IPS-20b (cell line): ENCODE results near the gene MED8.

Experiments
- H3K27ac ChIP-seq: one replicate; pipeline ENCODE4 v1.5.1; 2013; ENCODE audit warnings: low read length
- H3K27me3 ChIP-seq: 2 replicates; pipeline ENCODE4 v1.6.1; 2013; ENCODE audit warnings: mild to moderate bottlenecking, low read length, inconsistent platforms; ENCODE audit not compliant: insufficient read depth
- H3K36me3 ChIP-seq: 2 replicates; pipeline ENCODE4 v1.6.1; 2013; ENCODE audit warnings: low read depth, mild to moderate bottlenecking, inconsistent platforms, low read length, moderate library complexity; ENCODE audit not compliant: insufficient read depth
- H3K4me1 ChIP-seq: 2 replicates; pipeline ENCODE4 v1.6.1; 2013; ENCODE audit warnings: mild to moderate bottlenecking, control low read depth, inconsistent platforms, low read length, moderate library complexity; ENCODE audit not compliant: insufficient read depth
- H3K4me3 ChIP-seq: 2 replicates; pipeline ENCODE4 v1.5.1; 2013; ENCODE audit warnings: mild to moderate bottlenecking, low read length, inconsistent platforms
- H3K9ac ChIP-seq: 2 replicates; pipeline ENCODE4 v1.6.1; 2013; ENCODE audit warnings: low read depth, mild to moderate bottlenecking, inconsistent platforms, low read length, moderate library complexity
- H3K9me3 ChIP-seq: 2 replicates; pipeline ENCODE4 v1.6.1; 2013; ENCODE audit warnings: mild to moderate bottlenecking, low read depth, low read length, inconsistent platforms; ENCODE audit not compliant: insufficient read depth

MED8 gene

DNA sequence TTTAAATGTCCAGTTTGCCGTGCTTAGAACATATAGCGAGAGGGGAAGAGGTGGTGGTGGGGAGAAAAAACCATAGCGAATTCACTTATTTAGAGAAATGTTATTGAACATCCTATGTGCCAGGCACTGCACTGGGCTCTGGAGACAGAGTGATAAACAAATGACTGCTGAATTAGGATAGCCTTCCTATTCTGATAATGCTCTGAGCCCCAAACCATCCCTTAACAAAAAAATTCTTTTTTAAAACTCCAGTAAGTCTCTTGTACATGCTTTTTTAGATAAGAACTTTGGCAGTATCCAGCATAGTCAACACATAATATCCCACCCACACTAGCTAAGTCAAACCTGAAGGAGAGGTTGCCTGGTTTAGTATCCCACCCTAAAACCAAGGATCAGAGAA lies 8.6 kb upstream of the MED8 start:
- H3K27ac ChIP-seq = no peak overlapping the region
- no peaks in the 10 kb centered on the region for H3K4me1 ChIP-seq
- H3K9ac ChIP-seq = no peak overlapping the region
- no peaks in the 10 kb centered on the region for H3K27me3 ChIP-seq
- H3K9me3 ChIP-seq = no peaks in the 10 kb centered on the region
- no peak overlapping the region for H3K4me3 ChIP-seq
- no peaks in the 10 kb centered on the region for H3K36me3 ChIP-seq

- H3K4me3 ChIP-seq = no peak overlapping the region
- H3K27ac ChIP-seq = no peak overlapping the region
- no peaks in the 10 kb centered on the region for H3K9me3 ChIP-seq
- H3K36me3 ChIP-seq = no peaks in the 10 kb centered on the region
- H3K27me3 ChIP-seq = no peaks in the 10 kb centered on the region
- H3K9ac ChIP-seq = no peak overlapping the region
- no peaks in the 10 kb centered on the region for H3K4me1 ChIP-seq
Observed at GRCh38 chr1:43396059-43396458, 6.5 kb upstream of the MED8 start.

DNA sequence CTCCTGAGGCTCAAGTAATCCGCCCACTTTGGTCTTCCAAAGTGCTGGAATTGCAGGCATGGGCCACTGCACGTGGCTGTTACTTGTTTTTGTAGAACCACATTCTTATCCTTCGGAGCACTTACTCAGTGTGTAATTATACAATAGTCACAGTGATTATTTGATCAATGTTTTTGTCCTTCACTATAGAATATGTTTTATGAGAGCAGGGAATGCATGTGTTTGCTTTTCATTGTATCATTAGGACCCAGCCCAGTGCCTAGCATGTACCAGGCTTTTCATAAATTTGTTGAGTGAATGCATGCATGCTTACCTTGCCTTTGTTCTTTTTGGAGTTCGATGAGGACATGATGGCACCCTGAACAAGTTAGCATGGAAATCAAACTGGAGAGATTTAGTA lies 5.9 kb upstream of the MED8 start:
- Histone ChIP-seq H3K27me3 (no peaks in the 10 kb centered on the region), H3K9ac (no peak overlapping the region), H3K9me3 (no peaks in the 10 kb centered on the region), H3K4me1 (no peaks in the 10 kb centered on the region), H3K27ac (no peak overlapping the region), H3K36me3 (no peaks in the 10 kb centered on the region), H3K4me3 (no peak overlapping the region)

GRCh38 chr1:43392702-43393101 lies 3.1 kb upstream of the MED8 start:
- no peak overlapping the region for H3K4me3 ChIP-seq
- H3K9me3 ChIP-seq = no peaks in the 10 kb centered on the region
- H3K27me3 ChIP-seq = no peaks in the 10 kb centered on the region
- peaks cover 3% of the 10 kb centered on the region; the same call in 1 of the 2 replicates for H3K36me3 ChIP-seq
- H3K27ac ChIP-seq = no peak overlapping the region
- no peak overlapping the region for H3K9ac ChIP-seq
- peaks cover 7% of the 10 kb centered on the region; the same call in 1 of the 2 replicates for H3K4me1 ChIP-seq

DNA sequence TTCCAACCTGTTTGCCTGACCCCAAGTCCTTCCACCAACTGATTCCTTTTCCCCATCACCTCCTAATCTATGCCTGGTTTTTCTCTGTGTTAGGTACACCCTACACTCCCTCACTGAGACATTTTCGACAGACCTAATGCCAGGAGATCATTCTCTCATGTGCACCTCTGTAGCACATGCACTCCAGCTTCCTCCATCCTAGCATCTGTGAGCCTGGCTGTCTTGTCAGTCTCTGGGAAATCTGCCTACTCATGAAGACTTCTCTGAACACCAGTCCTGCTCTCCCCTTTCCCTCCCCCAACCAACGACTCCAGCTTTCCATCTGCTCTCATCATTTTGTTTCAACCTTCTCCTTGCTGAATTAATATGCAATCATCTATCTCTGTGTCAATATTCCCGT lies 987 bp downstream of the MED8 start:
- no peaks in the 10 kb centered on the region for H3K27me3 ChIP-seq
- peak overlapping the region; percentile 99 for H3K4me3 ChIP-seq
- H3K27ac ChIP-seq = no peak overlapping the region
- H3K36me3 ChIP-seq = peaks cover 43% of the 10 kb centered on the region
- H3K9me3 ChIP-seq = no peaks in the 10 kb centered on the region
- H3K9ac ChIP-seq = peak overlapping the region; percentile 90; the same call in 1 of the 2 replicates
- H3K4me1 ChIP-seq = peaks cover 7% of the 10 kb centered on the region; the same call in 1 of the 2 replicates

- Histone ChIP-seq H3K36me3 (peaks cover 49% of the 10 kb centered on the region), H3K27me3 (no peaks in the 10 kb centered on the region)
Observed at GRCh38 chr1:43387976-43388599, 1.5 kb downstream of the MED8 start.

GRCh38 chr1:43386676-43387075 lies 2.9 kb downstream of the MED8 start:
- Histone ChIP-seq H3K4me3 (no peak overlapping the region), H3K9ac (no peak overlapping the region), H3K9me3 (no peaks in the 10 kb centered on the region), H3K27me3 (no peaks in the 10 kb centered on the region), H3K27ac (no peak overlapping the region), H3K4me1 (peaks cover 7% of the 10 kb centered on the region; the same call in 1 of the 2 replicates), H3K36me3 (peaks cover 59% of the 10 kb centered on the region)

More at GRCh38 chr1:43387976-43388599, 1.5 kb downstream of the MED8 start:
- Histone ChIP-seq H3K4me3 (no peak overlapping the region), H3K9ac (no peak overlapping the region), H3K27ac (no peak overlapping the region), H3K4me1 (peaks cover 7% of the 10 kb centered on the region; the same call in 1 of the 2 replicates), H3K9me3 (no peaks in the 10 kb centered on the region)

GRCh38 chr1:43383449-43383848 lies 6.2 kb downstream of the MED8 start:
- Histone ChIP-seq H3K27ac (no peak overlapping the region), H3K4me3 (no peak overlapping the region), H3K4me1 (peaks cover 1% of the 10 kb centered on the region; the same call in 1 of the 2 replicates), H3K9ac (no peak overlapping the region), H3K27me3 (no peaks in the 10 kb centered on the region), H3K9me3 (no peaks in the 10 kb centered on the region), H3K36me3 (peaks cover 59% of the 10 kb centered on the region)

GRCh38 chr1:43382027-43382779 lies 7.4 kb downstream of the MED8 start:
- H3K4me3 ChIP-seq = no peak overlapping the region
- no peaks in the 10 kb centered on the region for H3K27me3 ChIP-seq
- no peak overlapping the region for H3K27ac ChIP-seq
- H3K9ac ChIP-seq = no peak overlapping the region
- H3K9me3 ChIP-seq = no peaks in the 10 kb centered on the region
- H3K4me1 ChIP-seq = no peaks in the 10 kb centered on the region; the same call in 1 of the 2 replicates
- peaks cover 52% of the 10 kb centered on the region for H3K36me3 ChIP-seq

GRCh38 chr1:43381612-43382011 lies 8.0 kb downstream of the MED8 start:
- Histone ChIP-seq H3K27me3 (no peaks in the 10 kb centered on the region), H3K4me3 (no peak overlapping the region), H3K9me3 (no peaks in the 10 kb centered on the region), H3K36me3 (peaks cover 46% of the 10 kb centered on the region), H3K9ac (no peak overlapping the region), H3K27ac (no peak overlapping the region), H3K4me1 (no peaks in the 10 kb centered on the region; the same call in 1 of the 2 replicates)

DNA sequence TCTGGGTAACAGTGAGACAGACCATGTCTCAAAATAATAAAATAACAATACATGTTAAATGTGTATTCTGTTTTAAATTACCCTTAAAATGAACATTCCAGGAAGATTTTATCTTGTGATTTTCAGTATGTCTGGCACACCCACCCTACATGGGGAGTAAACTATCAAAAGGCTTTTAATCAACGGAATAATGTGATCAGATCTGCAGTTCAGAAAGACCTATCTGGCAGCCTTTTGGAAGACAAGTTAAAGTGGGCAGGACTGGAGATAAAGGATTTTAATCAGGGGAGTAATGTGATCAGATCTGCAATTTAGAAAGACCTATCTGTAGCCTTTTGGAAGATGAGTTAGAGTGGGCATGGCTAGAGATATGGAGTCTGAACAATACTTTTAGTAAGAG lies 10.1 kb downstream of the MED8 start:
- Histone ChIP-seq H3K4me1 (no peaks in the 10 kb centered on the region; the same call in 1 of the 2 replicates), H3K36me3 (peaks cover 25% of the 10 kb centered on the region), H3K27me3 (no peaks in the 10 kb centered on the region), H3K4me3 (no peak overlapping the region), H3K9me3 (no peaks in the 10 kb centered on the region), H3K27ac (no peak overlapping the region), H3K9ac (no peak overlapping the region)

GRCh38 chr1:43377831-43378230 lies 11.8 kb downstream of the MED8 start:
- Histone ChIP-seq H3K9me3 (no peaks in the 10 kb centered on the region), H3K27ac (no peak overlapping the region), H3K4me3 (no peak overlapping the region), H3K9ac (no peak overlapping the region), H3K36me3 (peaks cover 8% of the 10 kb centered on the region; the same call in 1 of the 2 replicates), H3K4me1 (no peaks in the 10 kb centered on the region; the same call in 1 of the 2 replicates), H3K27me3 (no peaks in the 10 kb centered on the region)
